Measurements from ENCODE around the gene SERPING1. TPM values are rescaled to one million over a fixed set of nuclear protein-coding genes. Genes with fewer than 3 reads are reported as not detected.

Gene SERPING1
- total RNA-seq, 1 donor from 2014 or later = 46.0 TPM

- Mint-ChIP-seq H3K27me3 (ENCODE audit: insufficient read depth, low read depth) (peaks cover 5% of the 10 kb centered on the region), H3K4me3 (peak overlapping the region; percentile 99), H3K9me3 (no peaks in the 10 kb centered on the region), H3K4me1 (peaks cover 38% of the 10 kb centered on the region), H3K36me3 (no peaks in the 10 kb centered on the region), H3K27ac (peak overlapping the region; percentile 98)
- Histone ChIP-seq H3K79me2 (ENCODE audit: low read depth) (peaks cover 40% of the 10 kb centered on the region), H3F3A (ENCODE audit: low read depth) (peaks cover 31% of the 10 kb centered on the region), H3K9me3 (ENCODE audit: low read depth) (no peaks in the 10 kb centered on the region), H3K4me2 (peak overlapping the region; percentile 98), H4K20me1 (ENCODE audit: low read depth) (peaks cover 5% of the 10 kb centered on the region), H3K4me3 (peak overlapping the region; percentile 95), H3K36me3 (no peaks in the 10 kb centered on the region), H3K27me3 (no peaks in the 10 kb centered on the region), H3K27ac (peak overlapping the region; percentile 88), H3K9ac (peak overlapping the region; percentile 77), H3K4me1 (peaks cover 28% of the 10 kb centered on the region), H2AFZ (replicated peaks) (peak overlapping the region; percentile 75)
- DNase-seq (ENCODE audit: low spot score) = no peak
- no peak for TF ChIP-seq EZH2phosphoT487 (IDR thresholded peaks at IDR 0.05)
- TF ChIP-seq EZH2 (IDR thresholded peaks at IDR 0.05) = no peak
- no peak for TF ChIP-seq CTCF (IDR thresholded peaks at IDR 0.05)
Observed at GRCh38 chr11:57568330-57568766, 29.1 kb upstream of the SERPING1 start.

- Histone ChIP-seq H3K4me2 (no peak overlapping the region), H3K9ac (no peak overlapping the region), H3K4me1 (peaks cover 23% of the 10 kb centered on the region), H3K79me2 (ENCODE audit: low read depth) (peaks cover 8% of the 10 kb centered on the region), H3K36me3 (no peaks in the 10 kb centered on the region), H2AFZ (replicated peaks) (no peak overlapping the region), H3K4me3 (no peak overlapping the region), H4K20me1 (ENCODE audit: low read depth) (no peaks in the 10 kb centered on the region), H3K27me3 (no peaks in the 10 kb centered on the region), H3K27ac (no peak overlapping the region), H3K9me3 (ENCODE audit: low read depth) (no peaks in the 10 kb centered on the region), H3F3A (ENCODE audit: low read depth) (peaks cover 34% of the 10 kb centered on the region)
- no peak for DNase-seq (ENCODE audit: low spot score)
- peaks cover 40% of the 10 kb centered on the region for H3K4me1 Mint-ChIP-seq
- no peak overlapping the region for H3K27ac Mint-ChIP-seq
- H3K4me3 Mint-ChIP-seq = peak overlapping the region; percentile 33
- no peaks in the 10 kb centered on the region for H3K36me3 Mint-ChIP-seq
- no peaks in the 10 kb centered on the region for H3K9me3 Mint-ChIP-seq
- TF ChIP-seq CTCF (IDR thresholded peaks at IDR 0.05) (no peak), EZH2 (IDR thresholded peaks at IDR 0.05) (no peak), EZH2phosphoT487 (IDR thresholded peaks at IDR 0.05) (no peak)
- H3K27me3 Mint-ChIP-seq (ENCODE audit: insufficient read depth, low read depth) = peaks cover 5% of the 10 kb centered on the region
Observed at GRCh38 chr11:57571606-57572005, 25.9 kb upstream of the SERPING1 start.

- Histone ChIP-seq H3K4me1 (peaks cover 11% of the 10 kb centered on the region), H3K27me3 (no peaks in the 10 kb centered on the region), H4K20me1 (ENCODE audit: low read depth) (no peaks in the 10 kb centered on the region), H3K4me2 (no peak overlapping the region), H3K4me3 (no peak overlapping the region), H3K79me2 (ENCODE audit: low read depth) (no peaks in the 10 kb centered on the region), H3K9ac (no peak overlapping the region), H3K36me3 (no peaks in the 10 kb centered on the region), H3K27ac (no peak overlapping the region), H3K9me3 (ENCODE audit: low read depth) (no peaks in the 10 kb centered on the region), H3F3A (ENCODE audit: low read depth) (peaks cover 21% of the 10 kb centered on the region), H2AFZ (replicated peaks) (no peak overlapping the region)
- H3K27ac Mint-ChIP-seq = no peak overlapping the region
- peaks cover 4% of the 10 kb centered on the region for H3K27me3 Mint-ChIP-seq (ENCODE audit: insufficient read depth, low read depth)
- peaks cover 26% of the 10 kb centered on the region for H3K4me1 Mint-ChIP-seq
- no peak for DNase-seq (ENCODE audit: low spot score)
- H3K9me3 Mint-ChIP-seq = no peaks in the 10 kb centered on the region
- TF ChIP-seq EZH2phosphoT487 (IDR thresholded peaks at IDR 0.05) (no peak), EZH2 (IDR thresholded peaks at IDR 0.05) (no peak), CTCF (IDR thresholded peaks at IDR 0.05) (no peak)
- no peak overlapping the region for H3K4me3 Mint-ChIP-seq
- H3K36me3 Mint-ChIP-seq = no peaks in the 10 kb centered on the region
Observed at GRCh38 chr11:57574061-57574460, 23.4 kb upstream of the SERPING1 start.
